Adrenal gland (tissue), 5 donors: Measurements from ENCODE around the gene RGS19.

Experiments used
- CTCF ChIP-seq, 6 experiments: fragments of 450-650 bp in 4 of 6; fragments of 200-600 bp in 2 of 6; sonication (generic) in 1 of 6; IDR thresholded peaks; 1 replicate in 5 of 6; 2 replicates in 1 of 6; pipeline versions ENCODE4 v1.5.1 to v1.8.0; 2016 to 2021; ENCODE audit warnings: antibody characterized with exemption in 6 of 6, mild to moderate bottlenecking in 2 of 6, moderate library complexity in 1 of 6
- POLR2A ChIP-seq, 2 donors: fragments of 450-650 bp; IDR thresholded peaks; one replicate each; pipeline ENCODE4 v1.6.1; 2017; ENCODE audit warnings: antibody characterized with exemption in 2 of 2, mild to moderate bottlenecking in 2 of 2, moderate library complexity in 1 of 2
- donor health status: DM: no; HTN: no; CAD: no.

- TF ChIP-seq CTCF (IDR thresholded peaks at IDR 0.05) (peak; percentile 50 to 68 (median 66)), POLR2A (IDR thresholded peaks at IDR 0.05) (no peak)
Observed at GRCh38 chr20:64038565-64039292, 40.6 kb downstream of the RGS19 start.
